Activated CD4-positive, alpha-beta memory T cell treated with anti-CD3 and anti-CD28 coated beads, Interleukin-2, amount 10 ng/mL, durations not matched to agents 7 days and 5 days (primary cell): ENCODE data around the gene FAM221B. TPM values are rescaled to one million over a fixed set of nuclear protein-coding genes. Genes with fewer than 3 reads are reported as not detected.

Experiments
- CTCF ChIA-PET: fragments of 350-600 bp; sonication (Branson Sonifier 250); formaldehyde crosslinking; loops from one replicate; lab custom pipeline; 2021; ENCODE audit warnings: antibody characterized with exemption, inconsistent platforms; lab: Charles Lee
- POLR2A ChIA-PET: fragments of 350-600 bp; sonication (Branson Sonifier 250); formaldehyde crosslinking; loops from one replicate; lab custom pipeline; 2021; ENCODE audit warnings: antibody characterized with exemption; lab: Charles Lee
- DNase-seq: peaks from one replicate; pipeline ENCODE4 v3.0.0-alpha.2; 2020
- H3K27ac Mint-ChIP-seq: one replicate; pipeline ENCODE4 v1.8.0; 2021; ENCODE audit warnings: mild to moderate bottlenecking, mixed read lengths
- H3K27me3 Mint-ChIP-seq: one replicate; pipeline ENCODE4 v1.8.0; 2021; ENCODE audit warnings: mixed read lengths
- H3K36me3 Mint-ChIP-seq: one replicate; pipeline ENCODE4 v1.8.0; 2021; ENCODE audit warnings: low read depth, mixed read lengths
- H3K4me1 Mint-ChIP-seq: one replicate; pipeline ENCODE4 v1.8.0; 2021; ENCODE audit warnings: mixed read lengths
- H3K4me3 Mint-ChIP-seq: one replicate; pipeline ENCODE4 v1.8.0; 2021; ENCODE audit warnings: mild to moderate bottlenecking, mixed read lengths
- H3K9me3 Mint-ChIP-seq: one replicate; pipeline ENCODE4 v1.8.0; 2021; ENCODE audit warnings: mixed read lengths
- total RNA-seq, 2 experiments: library from RNA; stranded (reverse); gene quantifications; one replicate each; pipeline ENCODE4 v1.2.3, GENCODE V29; 2021

Gene FAM221B
- total RNA-seq, 2 experiments from 2014 or later = not detected

DNA sequence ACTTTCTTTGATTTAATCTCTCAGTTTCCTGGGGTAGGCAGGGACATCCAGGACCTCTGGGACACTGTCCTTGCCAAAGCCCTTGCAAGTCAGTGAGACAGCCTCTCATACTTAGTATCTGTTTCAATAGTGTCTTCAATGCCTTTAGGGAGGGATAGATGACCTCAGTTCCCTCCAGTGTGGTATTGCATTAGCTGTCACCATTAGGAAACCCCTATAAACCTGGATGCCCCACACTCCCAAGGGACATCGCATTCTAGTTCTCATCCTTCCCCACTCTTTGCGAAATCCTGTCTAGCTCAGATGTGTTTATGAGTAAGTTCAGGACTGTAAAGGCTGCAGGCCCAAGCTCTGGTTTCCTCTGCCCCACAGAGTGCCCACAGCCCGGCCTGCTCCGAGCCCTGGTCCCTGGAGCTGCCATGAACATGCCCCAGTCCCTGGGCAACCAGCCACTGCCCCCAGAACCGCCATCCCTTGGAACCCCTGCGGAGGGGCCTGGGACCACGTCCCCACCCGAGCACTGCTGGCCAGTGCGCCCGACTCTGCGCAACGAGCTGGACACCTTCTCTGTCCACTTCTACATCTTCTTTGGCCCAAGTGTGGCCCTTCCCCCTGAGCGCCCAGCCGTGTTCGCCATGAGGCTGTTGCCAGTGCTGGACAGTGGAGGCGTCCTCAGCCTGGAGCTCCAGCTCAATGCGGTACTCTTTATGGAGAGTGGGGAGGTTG, 13.7 kb upstream of the FAM221B start:
- DNase-seq = no peak
- peaks cover 22% of the 10 kb centered on the region for H3K4me1 Mint-ChIP-seq
- no peak overlapping the region for H3K27ac Mint-ChIP-seq
- H3K36me3 Mint-ChIP-seq = no peaks in the 10 kb centered on the region
- H3K27me3 Mint-ChIP-seq = no peaks in the 10 kb centered on the region
- H3K4me3 Mint-ChIP-seq = no peak overlapping the region
- ChIA-PET POLR2A (no interaction called here), CTCF (interaction anchor here (1.1 kb wide), 1 partner anchor 14 kb away, joined by 3 read pairs; the partner anchor contains the start of gene FAM221B)
- no peaks in the 10 kb centered on the region for H3K9me3 Mint-ChIP-seq

DNA sequence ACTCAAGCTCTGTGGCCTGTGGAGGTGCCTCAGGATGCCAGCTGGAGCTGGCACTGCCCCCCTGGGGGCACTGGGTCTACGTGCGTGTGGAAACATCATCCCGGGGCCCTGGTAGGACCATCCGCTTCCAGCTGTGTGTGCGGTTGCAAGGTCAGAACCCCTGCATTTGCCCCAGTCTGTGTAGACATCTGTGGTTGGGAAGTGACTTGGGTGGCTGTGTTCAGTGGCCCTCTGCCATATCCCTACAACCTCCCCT, 13.0 kb upstream of the FAM221B start:
- no peak for DNase-seq
- CTCF ChIA-PET = interaction anchor here (1.1 kb wide), 1 partner anchor 13 kb away, joined by 3 read pairs; the partner anchor contains the start of gene FAM221B
- POLR2A ChIA-PET = no interaction called here
- H3K9me3 Mint-ChIP-seq = no peaks in the 10 kb centered on the region
- H3K36me3 Mint-ChIP-seq = no peaks in the 10 kb centered on the region
- no peaks in the 10 kb centered on the region for H3K27me3 Mint-ChIP-seq
- no peak overlapping the region for H3K4me3 Mint-ChIP-seq
- H3K27ac Mint-ChIP-seq = no peak overlapping the region
- peaks cover 19% of the 10 kb centered on the region for H3K4me1 Mint-ChIP-seq

DNA sequence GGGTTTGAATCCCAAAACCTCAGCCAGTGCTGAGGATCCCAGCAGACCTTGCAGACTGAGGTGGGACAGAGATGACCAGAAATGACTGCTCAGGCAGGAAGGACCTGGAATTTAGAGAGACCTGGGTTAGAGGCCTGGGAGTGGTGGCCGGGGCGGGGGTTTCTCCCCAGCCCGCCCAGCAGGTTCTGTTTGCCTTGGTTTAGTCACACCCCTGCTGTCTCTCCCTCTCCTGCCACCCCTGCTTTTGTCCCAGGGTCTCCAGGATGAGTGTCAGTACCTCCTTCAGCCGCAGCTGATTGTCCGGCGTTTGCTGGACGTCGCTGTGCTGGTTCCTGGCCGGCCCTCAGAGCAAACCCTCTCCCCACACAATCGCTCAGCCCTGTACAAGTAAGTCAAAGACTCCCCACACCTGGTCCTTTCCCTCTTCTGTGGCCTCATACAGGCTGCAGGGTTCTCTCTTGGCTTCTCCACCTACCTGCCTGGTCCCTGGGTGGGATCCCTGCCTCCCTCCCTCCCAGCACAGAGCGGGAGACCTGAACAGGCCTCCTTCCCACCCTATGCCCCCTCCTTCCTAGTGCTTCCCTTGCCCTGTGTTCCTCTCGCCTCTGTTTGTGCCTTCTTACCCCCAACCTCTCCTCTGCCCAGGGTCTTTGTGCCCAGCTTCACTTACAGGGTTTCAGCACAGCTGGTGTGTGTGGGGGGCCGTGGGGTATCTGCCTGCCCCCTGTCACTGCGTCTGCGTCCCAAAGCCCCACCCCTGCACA, 12.5 kb upstream of the FAM221B start:
- H3K9me3 Mint-ChIP-seq = no peaks in the 10 kb centered on the region
- no peak overlapping the region for H3K4me3 Mint-ChIP-seq
- H3K27ac Mint-ChIP-seq = no peak overlapping the region
- peaks cover 19% of the 10 kb centered on the region for H3K4me1 Mint-ChIP-seq
- ChIA-PET CTCF (interaction anchor here (1.1 kb wide), 1 partner anchor 13 kb away, joined by 3 read pairs; the partner anchor contains the start of gene FAM221B), POLR2A (no interaction called here)
- DNase-seq = no peak
- H3K36me3 Mint-ChIP-seq = no peaks in the 10 kb centered on the region
- H3K27me3 Mint-ChIP-seq = no peaks in the 10 kb centered on the region

DNA sequence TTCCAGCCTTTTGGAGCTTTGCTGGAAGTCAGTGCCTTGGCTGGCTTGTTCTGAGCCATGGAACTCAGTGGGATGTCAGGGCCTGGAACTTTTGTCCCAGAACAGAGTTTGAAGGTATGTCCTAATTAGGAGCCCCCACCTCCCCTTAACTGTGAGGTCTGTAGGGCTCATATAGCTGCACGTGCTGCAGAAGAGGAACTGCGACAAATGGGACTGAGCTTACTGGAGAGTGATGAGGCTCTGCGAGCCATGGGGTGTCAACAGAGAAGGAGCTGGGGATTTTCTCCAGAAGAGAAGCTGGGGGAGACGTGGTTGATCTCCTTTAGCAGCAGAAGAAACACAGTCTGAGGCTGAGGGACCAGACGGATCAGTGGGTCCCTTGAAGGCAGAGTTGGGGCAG, 11.4 kb upstream of the FAM221B start:
- CTCF ChIA-PET = no interaction called here

DNA sequence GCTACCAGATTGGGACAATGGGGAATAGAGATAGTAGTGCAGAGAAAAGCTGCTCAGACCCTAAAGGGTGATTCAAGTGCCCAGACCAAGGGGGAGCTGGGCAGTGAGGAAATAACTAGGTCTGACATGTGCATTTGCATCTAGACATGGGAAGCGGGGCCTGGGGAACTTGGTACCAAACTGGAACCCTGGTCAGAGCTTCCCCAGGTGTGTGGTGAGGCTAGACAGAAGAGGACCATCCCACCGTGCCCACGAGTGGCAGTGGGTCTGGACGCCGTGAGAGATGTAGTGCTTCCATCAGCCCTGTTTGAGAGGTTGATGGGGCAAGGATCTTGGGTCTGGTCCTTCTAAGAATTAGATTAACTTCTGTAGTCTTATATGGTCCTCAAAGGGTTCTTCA, 8.1 kb upstream of the FAM221B start:
- H3K27me3 Mint-ChIP-seq = no peaks in the 10 kb centered on the region
- no peak for DNase-seq
- ChIA-PET POLR2A (interaction anchor here (1.0 kb wide), 1 partner anchor 11 kb away, joined by 3 read pairs; no protein-coding TSS in a partner anchor), CTCF (interaction anchor here (1.3 to 3.8 kb wide), 6 partner anchors 10 to 140 kb away, joined by 3 to 29 read pairs (median 6); partner anchors contain the start of gene SPAG8)
- H3K9me3 Mint-ChIP-seq = no peaks in the 10 kb centered on the region
- no peaks in the 10 kb centered on the region for H3K36me3 Mint-ChIP-seq
- no peak overlapping the region for H3K4me3 Mint-ChIP-seq
- H3K4me1 Mint-ChIP-seq = peaks cover 3% of the 10 kb centered on the region
- H3K27ac Mint-ChIP-seq = no peak overlapping the region

More for the DNA sequence above, 11.4 kb upstream of the FAM221B start:
- Mint-ChIP-seq H3K36me3 (no peaks in the 10 kb centered on the region), H3K9me3 (no peaks in the 10 kb centered on the region), H3K4me3 (no peak overlapping the region), H3K27me3 (no peaks in the 10 kb centered on the region), H3K27ac (no peak overlapping the region), H3K4me1 (peaks cover 10% of the 10 kb centered on the region)
- POLR2A ChIA-PET = no interaction called here
- DNase-seq = no peak

DNA sequence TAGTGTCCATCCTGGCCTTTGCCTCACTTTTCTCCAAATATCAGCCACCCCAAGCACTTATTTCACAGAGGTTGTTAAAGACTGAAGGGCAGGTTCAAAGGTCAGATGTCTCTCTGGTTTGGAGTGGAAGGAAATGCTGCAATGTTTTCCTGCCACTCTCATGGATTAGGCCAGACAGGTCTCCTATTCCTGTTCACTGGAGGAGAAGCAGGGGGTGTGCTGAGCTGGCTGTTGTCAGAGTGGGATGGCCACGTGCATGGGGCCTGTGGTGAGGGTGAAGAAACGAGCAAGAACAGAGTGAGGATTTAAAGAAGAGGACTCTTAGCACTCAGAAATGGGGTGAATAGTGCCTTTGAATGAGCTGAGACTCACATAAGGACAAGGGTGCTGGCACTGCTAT, 7.2 kb upstream of the FAM221B start:
- ChIA-PET CTCF (interaction anchor here (0.8 to 3.8 kb wide), 16 partner anchors 9 to 224 kb away, joined by 3 to 29 read pairs (median 3); partner anchors contain the start of genes HINT2 and SPAG8), POLR2A (no interaction called here)
- DNase-seq = no peak
- Mint-ChIP-seq H3K27me3 (no peaks in the 10 kb centered on the region), H3K4me3 (no peak overlapping the region), H3K27ac (no peak overlapping the region), H3K4me1 (peaks cover 3% of the 10 kb centered on the region), H3K36me3 (no peaks in the 10 kb centered on the region), H3K9me3 (no peaks in the 10 kb centered on the region)

DNA sequence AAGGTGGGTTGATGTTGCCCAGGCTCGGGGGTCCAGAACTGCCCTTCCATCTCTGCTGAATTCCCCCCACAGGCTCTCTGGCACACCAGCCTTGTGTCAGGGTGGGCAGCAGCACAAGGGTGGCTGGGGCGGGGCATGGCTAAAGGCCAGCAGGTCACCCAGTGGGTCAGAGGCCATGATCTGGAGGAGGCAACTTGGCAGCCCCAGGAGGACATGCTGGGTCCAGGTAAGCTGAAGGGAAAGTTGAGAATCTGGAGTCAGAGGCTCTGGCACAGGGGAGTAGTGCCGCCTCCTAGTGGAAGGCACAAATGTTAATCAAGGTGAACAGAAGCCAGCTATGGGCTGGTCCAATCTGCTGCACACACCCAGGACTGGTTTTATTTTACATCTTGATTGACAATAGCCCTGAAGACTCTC, 6.7 kb upstream of the FAM221B start:
- Mint-ChIP-seq H3K27me3 (no peaks in the 10 kb centered on the region), H3K36me3 (no peaks in the 10 kb centered on the region), H3K4me3 (no peak overlapping the region), H3K4me1 (peaks cover 3% of the 10 kb centered on the region), H3K9me3 (no peaks in the 10 kb centered on the region), H3K27ac (no peak overlapping the region)
- CTCF ChIA-PET = interaction anchor here (0.6 to 3.8 kb wide), 17 partner anchors 9 to 224 kb away, joined by 3 to 29 read pairs (median 3); partner anchors contain the start of genes HINT2 and SPAG8
- peak; percentile 29 for DNase-seq
- POLR2A ChIA-PET = no interaction called here

DNA sequence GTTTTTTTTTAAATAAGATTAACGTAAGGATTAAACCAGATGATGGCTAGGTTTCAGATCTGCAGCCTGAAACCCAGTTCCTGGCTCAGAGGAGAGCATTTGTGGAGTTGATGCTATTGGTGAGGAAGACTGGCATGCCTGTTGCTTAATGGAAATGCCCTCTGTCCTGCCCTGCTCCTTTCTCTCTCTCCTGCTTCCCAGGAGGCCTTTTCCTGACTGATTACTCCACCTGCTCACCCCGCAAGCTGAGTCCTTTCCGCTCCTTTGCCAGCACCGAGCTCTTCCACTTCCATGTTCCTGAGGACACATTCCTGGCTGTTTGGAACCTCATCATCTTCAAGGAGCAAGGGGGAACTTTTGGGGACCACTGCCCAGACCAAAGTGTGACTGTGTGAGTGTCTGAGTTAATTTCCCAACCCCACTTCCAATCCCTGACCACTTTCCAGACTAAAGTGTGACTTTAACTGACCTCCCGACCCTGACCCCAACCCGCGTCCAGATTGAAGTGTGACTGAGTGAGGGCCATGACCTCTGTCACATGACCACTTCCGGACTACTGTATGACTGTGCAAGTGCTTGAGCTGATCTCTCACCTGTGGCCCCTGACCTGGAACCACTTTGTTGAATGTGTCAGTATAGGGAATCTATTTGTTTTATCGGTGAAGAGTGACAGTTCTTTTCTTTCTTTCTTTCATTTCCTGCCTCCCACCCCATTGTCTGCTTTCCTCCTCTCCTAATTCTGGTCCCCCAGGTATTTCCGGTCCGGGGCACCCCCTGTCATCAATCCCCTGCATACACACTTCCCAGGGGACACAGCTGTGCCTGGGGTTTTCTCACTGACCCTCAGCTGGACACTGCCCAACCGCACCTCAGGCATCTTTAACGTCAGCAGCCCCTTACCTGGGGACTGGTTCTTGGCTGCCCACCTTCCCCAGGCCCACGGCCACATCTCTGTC, 6.0 kb upstream of the FAM221B start:
- DNase-seq = no peak
- H3K27me3 Mint-ChIP-seq = no peaks in the 10 kb centered on the region
- H3K4me3 Mint-ChIP-seq = no peak overlapping the region
- no peaks in the 10 kb centered on the region for H3K36me3 Mint-ChIP-seq
- peaks cover 7% of the 10 kb centered on the region for H3K4me1 Mint-ChIP-seq
- H3K9me3 Mint-ChIP-seq = no peaks in the 10 kb centered on the region
- CTCF ChIA-PET = interaction anchor here (0.6 to 3.8 kb wide), 15 partner anchors 8 to 281 kb away, joined by 3 to 29 read pairs (median 3); partner anchors contain the start of genes HINT2 and SPAG8
- POLR2A ChIA-PET = no interaction called here
- no peak overlapping the region for H3K27ac Mint-ChIP-seq

DNA sequence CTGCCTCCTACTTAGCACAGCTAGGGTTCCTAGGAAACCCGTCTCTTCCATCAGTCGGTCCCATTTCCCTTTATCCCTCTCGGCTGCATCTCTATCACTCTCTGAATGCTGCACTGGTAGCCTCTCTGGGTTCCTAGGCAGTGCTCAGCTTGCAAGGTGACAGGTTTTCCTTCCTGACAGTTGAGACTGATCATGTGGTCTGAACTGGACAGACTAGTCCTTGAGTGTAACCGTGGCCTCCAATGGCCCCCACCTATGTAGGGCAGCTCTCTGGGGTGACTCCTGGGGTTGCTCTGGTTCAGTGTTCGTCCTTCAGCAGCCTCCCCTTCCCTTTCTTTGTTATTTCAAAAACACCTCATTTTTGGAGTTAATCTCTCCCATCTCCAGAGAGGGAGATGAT, 4.3 kb upstream of the FAM221B start:
- no peak overlapping the region for H3K27ac Mint-ChIP-seq
- ChIA-PET POLR2A (no interaction called here), CTCF (interaction anchor here (0.8 to 1.1 kb wide), 2 partner anchors 45 to 50 kb away, joined by 3 read pairs; no protein-coding TSS in a partner anchor)

DNA sequence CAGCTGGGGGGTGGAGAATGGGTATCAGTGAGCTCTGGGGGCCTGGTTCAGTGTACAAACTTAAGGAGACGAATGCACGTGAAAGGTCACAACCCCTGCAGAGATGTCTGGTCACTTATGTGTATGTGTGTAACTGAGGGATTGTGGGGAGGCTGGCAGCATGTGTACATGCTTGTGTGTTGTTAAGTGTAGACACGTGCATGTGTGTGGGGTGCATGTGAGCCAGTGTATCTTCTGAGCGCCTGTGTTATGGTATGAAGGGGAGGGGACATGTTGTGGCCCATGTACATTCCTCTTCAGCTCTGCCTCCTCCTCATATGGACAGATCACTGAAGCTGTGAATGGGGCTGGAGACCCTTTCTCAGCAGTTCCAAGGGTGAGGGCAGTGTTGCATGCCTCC, 2.5 kb upstream of the FAM221B start:
- Mint-ChIP-seq H3K36me3 (no peaks in the 10 kb centered on the region), H3K9me3 (no peaks in the 10 kb centered on the region), H3K27me3 (peaks cover 5% of the 10 kb centered on the region), H3K27ac (no peak overlapping the region), H3K4me3 (no peak overlapping the region), H3K4me1 (peaks cover 25% of the 10 kb centered on the region)
- POLR2A ChIA-PET = interaction anchor here (1.0 kb wide), 1 partner anchor 17 kb away, joined by 3 read pairs; the partner anchor contains the start of gene HINT2
- no peak for DNase-seq
- CTCF ChIA-PET = interaction anchor here (0.7 kb wide), 1 partner anchor 41 kb away, joined by 3 read pairs; no protein-coding TSS in a partner anchor

More for the DNA sequence above, 4.3 kb upstream of the FAM221B start:
- Mint-ChIP-seq H3K9me3 (no peaks in the 10 kb centered on the region), H3K27me3 (peaks cover 3% of the 10 kb centered on the region), H3K4me1 (peaks cover 16% of the 10 kb centered on the region), H3K36me3 (no peaks in the 10 kb centered on the region), H3K4me3 (no peak overlapping the region)
- no peak for DNase-seq

DNA sequence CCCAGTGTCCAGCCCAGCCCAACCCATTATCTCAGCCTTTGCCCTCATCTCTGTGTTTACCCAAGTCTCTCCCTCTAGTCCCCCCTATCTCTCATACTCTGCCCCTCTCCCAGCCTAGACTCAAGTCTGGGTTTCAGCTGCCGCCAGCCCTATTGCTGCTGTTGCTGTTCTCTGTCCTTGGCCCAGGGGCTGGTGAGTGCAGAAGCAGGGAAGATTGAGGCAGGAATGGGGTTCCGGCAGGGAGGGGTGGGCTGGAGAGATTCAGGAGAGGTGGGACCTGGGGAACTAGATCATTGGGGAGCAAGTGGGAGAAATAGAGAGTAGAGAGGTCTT, 1.2 kb upstream of the FAM221B start:
- peaks cover 5% of the 10 kb centered on the region for H3K27me3 Mint-ChIP-seq
- no peak for DNase-seq
- H3K9me3 Mint-ChIP-seq = no peaks in the 10 kb centered on the region
- H3K27ac Mint-ChIP-seq = peak overlapping the region; percentile 17
- no peaks in the 10 kb centered on the region for H3K36me3 Mint-ChIP-seq
- H3K4me3 Mint-ChIP-seq = peak overlapping the region; percentile 79
- ChIA-PET POLR2A (interaction anchor here (0.9 to 1.8 kb wide), 2 partner anchors 15 to 18 kb away, joined by 4 to 6 read pairs; partner anchors contain the start of genes HINT2 and SPAG8), CTCF (no interaction called here)
- peaks cover 26% of the 10 kb centered on the region for H3K4me1 Mint-ChIP-seq
